HepG2 (cell line): ENCODE results near the gene MGAT5. TPM values are rescaled to one million over a fixed set of nuclear protein-coding genes. Genes with fewer than 3 reads are reported as not detected.

Experiments
- BCL6 ChIP-seq: IDR thresholded peaks from 2 replicates; pipeline ENCODE4 v1.6.1; 2016; ENCODE audit warnings: missing genetic modification reagents, missing compliant biosample characterization
- BORCS8-MEF2B ChIP-seq: sonication (generic); formaldehyde crosslinking; IDR thresholded peaks from 2 replicates; pipeline ENCODE4 v1.8.0; 2022; ENCODE audit warnings: mild to moderate bottlenecking, missing genetic modification reagents
- CCDC6 ChIP-seq: sonication (generic); formaldehyde crosslinking; IDR thresholded peaks from 2 replicates; pipeline ENCODE4 v1.8.1; 2022; ENCODE audit warnings: mild to moderate bottlenecking, missing genetic modification reagents, moderate library complexity
- CEBPB ChIP-seq: IDR thresholded peaks from 2 replicates; pipeline ENCODE4 v1.6.1; 2011; ENCODE audit warnings: low read depth, low read length, improper control_type of control experiment, borderline replicate concordance
- CSRNP2 ChIP-seq: sonication (generic); formaldehyde crosslinking; conservative IDR thresholded peaks from 2 replicates; pipeline ENCODE4 v1.8.0; 2022; ENCODE audit warnings: low read depth, missing genetic modification reagents
- FLYWCH1 ChIP-seq: sonication (generic); formaldehyde crosslinking; IDR thresholded peaks from 2 replicates; pipeline ENCODE4 v1.8.1; 2023; ENCODE audit warnings: mild to moderate bottlenecking, missing genetic modification reagents
- IRF2 ChIP-seq: IDR thresholded peaks from 2 replicates; pipeline ENCODE4 v1.6.1; 2018; ENCODE audit warnings: missing genetic modification reagents, missing compliant biosample characterization
- KAT7 ChIP-seq: IDR thresholded peaks from 2 replicates; pipeline ENCODE4 v1.6.1; 2018; ENCODE audit warnings: borderline replicate concordance, missing compliant biosample characterization
- PHB2 ChIP-seq: fragments of 450-650 bp; IDR thresholded peaks from 2 replicates; pipeline ENCODE4 v1.6.1; 2018; ENCODE audit not compliant: partially characterized antibody
- RORA ChIP-seq: sonication (generic); formaldehyde crosslinking; IDR thresholded peaks from 2 replicates; pipeline ENCODE4 v1.5.0; 2020; ENCODE audit warnings: mild to moderate bottlenecking, missing genetic modification reagents, moderate library complexity
- RXRB ChIP-seq: IDR thresholded peaks from 2 replicates; pipeline ENCODE4 v1.6.1; 2016; ENCODE audit warnings: borderline replicate concordance, missing genetic modification reagents, missing compliant biosample characterization
- SIN3B ChIP-seq: fragments of 150-350 bp; IDR thresholded peaks from 2 replicates; pipeline ENCODE4 v1.6.1; 2014; ENCODE audit warnings: low read length
- ZNF207 ChIP-seq: fragments of 450-650 bp; IDR thresholded peaks from 2 replicates; pipeline ENCODE4 v1.6.1; 2016; ENCODE audit warnings: antibody characterized with exemption, borderline replicate concordance
- ZNF33A ChIP-seq: sonication (generic); formaldehyde crosslinking; IDR thresholded peaks from 2 replicates; pipeline ENCODE4 v1.5.1; 2020; ENCODE audit warnings: missing genetic modification reagents, mild to moderate bottlenecking, moderate library complexity, borderline replicate concordance
- ZNF460 ChIP-seq: sonication (generic); formaldehyde crosslinking; IDR thresholded peaks from 2 replicates; pipeline ENCODE4 v1.5.1; 2020; ENCODE audit warnings: missing genetic modification reagents, mild to moderate bottlenecking, borderline replicate concordance
- ZNF503 ChIP-seq: sonication (generic); formaldehyde crosslinking; IDR thresholded peaks from 2 replicates; pipeline ENCODE4 v1.4.0; 2020; ENCODE audit warnings: missing genetic modification reagents
- ZNF564 ChIP-seq: sonication (generic); formaldehyde crosslinking; IDR thresholded peaks from 2 replicates; pipeline ENCODE4 v1.8.1; 2023; ENCODE audit warnings: mild to moderate bottlenecking, missing genetic modification reagents
- ZNF720 ChIP-seq: sonication (generic); formaldehyde crosslinking; IDR thresholded peaks from 2 replicates; pipeline ENCODE4 v1.4.0; 2020; ENCODE audit warnings: missing genetic modification reagents
- ZNF747 ChIP-seq: sonication (generic); formaldehyde crosslinking; IDR thresholded peaks from 2 replicates; pipeline ENCODE4 v1.8.1; 2023; ENCODE audit warnings: missing genetic modification reagents, mild to moderate bottlenecking, borderline replicate concordance
- ZSCAN12 ChIP-seq: sonication (generic); formaldehyde crosslinking; IDR thresholded peaks from 2 replicates; pipeline ENCODE4 v1.9.0; 2021; ENCODE audit warnings: mild to moderate bottlenecking, missing genetic modification reagents
- polyA plus RNA-seq, 8 experiments: library from polyadenylated mRNA; depleted of rRNA in 3 of 8; stranded (reverse) in 7 of 8; unstranded in 1 of 8; fragments of >200 nt; fragmentation: Illumina TruSeq in 4 of 8; extraction: Trizol in 4 of 8; gene quantifications; 2 replicates each; pipeline versions ENCODE4 v1.2.1 to v1.2.3, GENCODE V29; 2011 to 2016; ENCODE audit warnings: low read depth in 4 of 8, missing spikeins in 1 of 8, mixed read lengths in 1 of 8; ENCODE audit not compliant: insufficient read depth in 1 of 8
- total RNA-seq, 5 experiments: library from RNA; depleted of rRNA; stranded (reverse); fragments of >200 nt; fragmentation: Illumina TruSeq; extraction: Trizol; gene quantifications; 2 replicates each; pipeline ENCODE4 v1.2.3, GENCODE V29; 2016; ENCODE audit warnings: low read depth in 1 of 5
- TF ChIP-seq, protein P1 (sequence below): sonication (generic); formaldehyde crosslinking; IDR thresholded peaks from 2 replicates; pipeline ENCODE4 v1.9.0; 2021; ENCODE audit warnings: mild to moderate bottlenecking, missing genetic modification reagents
- TF ChIP-seq, protein P2 (sequence below): sonication (generic); formaldehyde crosslinking; IDR thresholded peaks from 2 replicates; pipeline ENCODE4 v1.8.1; 2023; ENCODE audit warnings: mild to moderate bottlenecking, missing genetic modification reagents, borderline replicate concordance

The MGAT5 gene
- total and polyA plus RNA-seq, 2 of the 13 experiments (the other 11 are each of a cell fraction or from before 2014, with no cell fraction given), result 33.1 to 60.2 TPM

DNA sequence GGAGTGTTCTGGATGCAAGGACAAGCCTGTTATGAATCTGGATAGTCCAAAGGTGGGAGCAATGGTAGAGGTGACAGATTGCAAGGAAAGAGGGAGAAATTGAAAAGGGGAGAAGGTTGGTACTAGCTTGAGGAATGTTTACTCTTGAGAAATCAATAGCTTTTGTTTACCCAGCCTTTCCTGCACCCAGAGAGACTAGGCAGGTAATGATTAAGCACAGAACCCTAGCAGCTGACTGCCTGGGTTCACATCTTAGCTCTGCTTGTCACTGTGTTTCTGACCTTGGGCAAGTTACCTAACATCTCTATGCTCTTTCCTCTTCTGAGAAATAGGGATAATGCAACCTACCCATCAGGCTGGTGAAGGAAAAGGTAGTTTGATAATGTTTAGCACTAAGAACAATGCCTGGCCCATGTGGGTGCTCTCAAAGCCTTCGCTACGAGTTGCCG, 178.6 kb downstream of the MGAT5 start (continued):
- TF ChIP-seq, protein P1, sequence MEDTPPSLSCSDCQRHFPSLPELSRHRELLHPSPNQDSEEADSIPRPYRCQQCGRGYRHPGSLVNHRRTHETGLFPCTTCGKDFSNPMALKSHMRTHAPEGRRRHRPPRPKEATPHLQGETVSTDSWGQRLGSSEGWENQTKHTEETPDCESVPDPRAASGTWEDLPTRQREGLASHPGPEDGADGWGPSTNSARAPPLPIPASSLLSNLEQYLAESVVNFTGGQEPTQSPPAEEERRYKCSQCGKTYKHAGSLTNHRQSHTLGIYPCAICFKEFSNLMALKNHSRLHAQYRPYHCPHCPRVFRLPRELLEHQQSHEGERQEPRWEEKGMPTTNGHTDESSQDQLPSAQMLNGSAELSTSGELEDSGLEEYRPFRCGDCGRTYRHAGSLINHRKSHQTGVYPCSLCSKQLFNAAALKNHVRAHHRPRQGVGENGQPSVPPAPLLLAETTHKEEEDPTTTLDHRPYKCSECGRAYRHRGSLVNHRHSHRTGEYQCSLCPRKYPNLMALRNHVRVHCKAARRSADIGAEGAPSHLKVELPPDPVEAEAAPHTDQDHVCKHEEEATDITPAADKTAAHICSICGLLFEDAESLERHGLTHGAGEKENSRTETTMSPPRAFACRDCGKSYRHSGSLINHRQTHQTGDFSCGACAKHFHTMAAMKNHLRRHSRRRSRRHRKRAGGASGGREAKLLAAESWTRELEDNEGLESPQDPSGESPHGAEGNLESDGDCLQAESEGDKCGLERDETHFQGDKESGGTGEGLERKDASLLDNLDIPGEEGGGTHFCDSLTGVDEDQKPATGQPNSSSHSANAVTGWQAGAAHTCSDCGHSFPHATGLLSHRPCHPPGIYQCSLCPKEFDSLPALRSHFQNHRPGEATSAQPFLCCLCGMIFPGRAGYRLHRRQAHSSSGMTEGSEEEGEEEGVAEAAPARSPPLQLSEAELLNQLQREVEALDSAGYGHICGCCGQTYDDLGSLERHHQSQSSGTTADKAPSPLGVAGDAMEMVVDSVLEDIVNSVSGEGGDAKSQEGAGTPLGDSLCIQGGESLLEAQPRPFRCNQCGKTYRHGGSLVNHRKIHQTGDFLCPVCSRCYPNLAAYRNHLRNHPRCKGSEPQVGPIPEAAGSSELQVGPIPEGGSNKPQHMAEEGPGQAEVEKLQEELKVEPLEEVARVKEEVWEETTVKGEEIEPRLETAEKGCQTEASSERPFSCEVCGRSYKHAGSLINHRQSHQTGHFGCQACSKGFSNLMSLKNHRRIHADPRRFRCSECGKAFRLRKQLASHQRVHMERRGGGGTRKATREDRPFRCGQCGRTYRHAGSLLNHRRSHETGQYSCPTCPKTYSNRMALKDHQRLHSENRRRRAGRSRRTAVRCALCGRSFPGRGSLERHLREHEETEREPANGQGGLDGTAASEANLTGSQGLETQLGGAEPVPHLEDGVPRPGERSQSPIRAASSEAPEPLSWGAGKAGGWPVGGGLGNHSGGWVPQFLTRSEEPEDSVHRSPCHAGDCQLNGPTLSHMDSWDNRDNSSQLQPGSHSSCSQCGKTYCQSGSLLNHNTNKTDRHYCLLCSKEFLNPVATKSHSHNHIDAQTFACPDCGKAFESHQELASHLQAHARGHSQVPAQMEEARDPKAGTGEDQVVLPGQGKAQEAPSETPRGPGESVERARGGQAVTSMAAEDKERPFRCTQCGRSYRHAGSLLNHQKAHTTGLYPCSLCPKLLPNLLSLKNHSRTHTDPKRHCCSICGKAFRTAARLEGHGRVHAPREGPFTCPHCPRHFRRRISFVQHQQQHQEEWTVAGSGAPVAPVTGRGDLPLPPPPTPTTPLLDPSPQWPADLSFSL (CRISPR knock-in tag), result no peak
- TF ChIP-seq ZNF460 (no peak; the same call in 1 of the 2 replicates), IRF2 (CRISPR knock-in tag) (peak; percentile 97), ZNF747 (CRISPR knock-in tag) (peak; percentile 77; the same call in 1 of the 2 replicates), RORA (CRISPR knock-in tag) (no peak), CSRNP2 (no peak), FLYWCH1 (CRISPR knock-in tag) (no peak), PHB2 (no peak), ZSCAN12 (CRISPR knock-in tag) (no peak), CCDC6 (peak; percentile 77; the same call in 1 of the 2 replicates), BORCS8-MEF2B (CRISPR knock-in tag) (no peak), KAT7 (CRISPR knock-in tag) (peak; percentile 95; the same call in 1 of the 2 replicates), ZNF207 (no peak), ZNF33A (CRISPR knock-in tag) (no peak), CEBPB (peak; percentile 69; the same call in 1 of the 2 replicates), ZNF503 (CRISPR knock-in tag) (peak; percentile 86; the same call in 1 of the 2 replicates), BCL6 (CRISPR knock-in tag) (peak; percentile 93), ZNF720 (CRISPR knock-in tag) (no peak), SIN3B (no peak; the same call in 1 of the 2 replicates), RXRB (CRISPR knock-in tag) (peak; percentile 92), ZNF564 (CRISPR knock-in tag) (peak; percentile 68; the same call in 1 of the 2 replicates)
- TF ChIP-seq, protein P2, sequence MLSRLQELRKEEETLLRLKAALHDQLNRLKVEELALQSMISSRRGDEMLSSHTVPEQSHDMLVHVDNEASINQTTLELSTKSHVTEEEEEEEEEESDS (CRISPR knock-in tag), result no peak
